H9 (cell line): ENCODE data around the gene TSPEAR. TPM values are rescaled to one million over a fixed set of nuclear protein-coding genes. Genes with fewer than 3 reads are reported as not detected.

Source experiments
- DNase-seq: peaks from one replicate; pipeline ENCODE4 v3.0.0-alpha.2; 2017
- H2AFZ ChIP-seq: one replicate; pipeline ENCODE4 v1.6.1; 2013; ENCODE audit warnings: mild to moderate bottlenecking, low read length, control low read depth, moderate library complexity
- H2AK5ac ChIP-seq: 2 replicates; pipeline ENCODE4 v1.6.1; 2013; ENCODE audit warnings: low read length, control low read depth, mixed read lengths; ENCODE audit not compliant: insufficient read length
- H2BK120ac ChIP-seq: one replicate; pipeline ENCODE4 v1.6.1; 2013; ENCODE audit warnings: low read depth, mild to moderate bottlenecking, low read length, control low read depth, inconsistent platforms; ENCODE audit not compliant: poor library complexity, severe bottlenecking
- H2BK12ac ChIP-seq: 2 replicates; pipeline ENCODE4 v1.6.1; 2013; ENCODE audit warnings: low read length, control low read depth, mixed read lengths, low read depth; ENCODE audit not compliant: insufficient read length
- H2BK15ac ChIP-seq: 2 replicates; pipeline ENCODE4 v1.6.1; 2013; ENCODE audit warnings: low read depth, low read length, control low read depth
- H2BK20ac ChIP-seq: one replicate; pipeline ENCODE4 v1.6.1; 2013; ENCODE audit warnings: low read depth, mild to moderate bottlenecking, low read length, control low read depth, inconsistent platforms; ENCODE audit not compliant: poor library complexity, severe bottlenecking
- H2BK5ac ChIP-seq: 2 replicates; pipeline ENCODE4 v1.6.1; 2013; ENCODE audit warnings: low read length, control low read depth, mixed read lengths; ENCODE audit not compliant: insufficient read length
- H3K14ac ChIP-seq: 2 replicates; pipeline ENCODE4 v1.6.1; 2013; ENCODE audit warnings: low read length, control low read depth; ENCODE audit not compliant: insufficient read depth
- H3K18ac ChIP-seq: 2 replicates; pipeline ENCODE4 v1.6.1; 2013; ENCODE audit warnings: low read depth, mild to moderate bottlenecking, mixed read lengths, low read length, control low read depth; ENCODE audit not compliant: insufficient read length
- H3K23ac ChIP-seq: 2 replicates; pipeline ENCODE4 v1.6.1; 2013; ENCODE audit warnings: low read length, control low read depth, mixed read lengths, low read depth; ENCODE audit not compliant: insufficient read length
- H3K23me2 ChIP-seq: 2 replicates; pipeline ENCODE4 v1.6.1; 2013; ENCODE audit warnings: low read depth, mild to moderate bottlenecking, mixed read lengths, low read length, control low read depth; ENCODE audit not compliant: insufficient read length, poor library complexity, severe bottlenecking
- H3K27ac ChIP-seq: 2 replicates; pipeline ENCODE4 v1.5.1; 2013; ENCODE audit warnings: low read length, control low read depth, mixed read lengths, low read depth; ENCODE audit not compliant: insufficient read length
- H3K27me3 ChIP-seq: 2 replicates; pipeline ENCODE4 v1.6.1; 2013; ENCODE audit warnings: low read length, control low read depth, inconsistent platforms; ENCODE audit not compliant: insufficient read depth
- H3K4ac ChIP-seq: 2 replicates; pipeline ENCODE4 v1.6.1; 2013; ENCODE audit warnings: low read depth, mild to moderate bottlenecking, control low read depth, inconsistent platforms, low read length, moderate library complexity
- H3K4me1 ChIP-seq: 2 replicates; pipeline ENCODE4 v1.6.1; 2013; ENCODE audit warnings: low read length, control low read depth, inconsistent platforms; ENCODE audit not compliant: insufficient read depth
- H3K4me2 ChIP-seq: 2 replicates; pipeline ENCODE4 v1.6.1; 2013; ENCODE audit warnings: low read length, control low read depth, mixed read lengths; ENCODE audit not compliant: insufficient read length, insufficient read depth
- H3K56ac ChIP-seq: 2 replicates; pipeline ENCODE4 v1.6.1; 2013; ENCODE audit warnings: low read depth, mild to moderate bottlenecking, mixed read lengths, low read length, control low read depth; ENCODE audit not compliant: insufficient read length
- H3K79me1 ChIP-seq: 2 replicates; pipeline ENCODE4 v1.6.1; 2013; ENCODE audit warnings: low read depth, mild to moderate bottlenecking, moderate library complexity, low read length, control low read depth, inconsistent platforms; ENCODE audit not compliant: insufficient read depth, poor library complexity, severe bottlenecking
- H3K79me2 ChIP-seq: 2 replicates; pipeline ENCODE4 v1.6.1; 2013; ENCODE audit warnings: low read length, control low read depth, inconsistent platforms; ENCODE audit not compliant: insufficient read depth
- H3K9ac ChIP-seq: 2 replicates; pipeline ENCODE4 v1.6.1; 2013; ENCODE audit warnings: low read length, control low read depth, mixed read lengths; ENCODE audit not compliant: insufficient read length; ENCODE audit errors: extremely low read depth
- H3K9me3 ChIP-seq: one replicate; pipeline ENCODE4 v1.6.1; 2013; ENCODE audit warnings: low read depth, low read length, inconsistent platforms; ENCODE audit not compliant: control insufficient read depth
- H3T11ph ChIP-seq: one replicate; pipeline ENCODE4 v1.6.1; 2013; ENCODE audit warnings: mild to moderate bottlenecking, low read length, control low read depth, inconsistent platforms
- H4K20me1 ChIP-seq: one replicate; pipeline ENCODE4 v1.6.1; 2013; ENCODE audit not compliant: control insufficient read depth, insufficient read length, insufficient read depth
- H4K5ac ChIP-seq: 2 replicates; pipeline ENCODE4 v1.6.1; 2013; ENCODE audit warnings: low read depth, mild to moderate bottlenecking, mixed read lengths, low read length, control low read depth; ENCODE audit not compliant: insufficient read length
- H4K8ac ChIP-seq: replicated peaks from 2 replicates; pipeline ENCODE4 v1.6.1; 2013; ENCODE audit warnings: low read length, control low read depth, mixed read lengths, low read depth; ENCODE audit not compliant: insufficient read length
- H4K91ac ChIP-seq: 2 replicates; pipeline ENCODE4 v1.6.1; 2013; ENCODE audit warnings: low read depth, mild to moderate bottlenecking, moderate library complexity, mixed read lengths, low read length, control low read depth; ENCODE audit not compliant: insufficient read length
- H3K27ac Mint-ChIP-seq, 3 experiments: 2 replicates in 2 of 3; 3 replicates in 1 of 3; pipeline ENCODE4 v1.8.0; 2020 to 2021; ENCODE audit warnings: mixed read lengths in 3 of 3, mild to moderate bottlenecking in 1 of 3, moderate library complexity in 1 of 3
- H3K27me3 Mint-ChIP-seq: 2 replicates; pipeline ENCODE4 v1.8.0; 2021; ENCODE audit warnings: low read depth, mild to moderate bottlenecking, moderate library complexity, mixed read lengths
- H3K36me3 Mint-ChIP-seq, 3 experiments: 2 replicates in 2 of 3; 3 replicates in 1 of 3; pipeline ENCODE4 v1.8.0; 2020 to 2021; ENCODE audit warnings: low read depth in 3 of 3, mixed read lengths in 3 of 3; ENCODE audit not compliant: insufficient read depth in 1 of 3
- H3K4me1 Mint-ChIP-seq, 2 experiments: 2 replicates each; pipeline ENCODE4 v1.8.0; 2020; ENCODE audit warnings: mixed read lengths in 2 of 2
- H3K4me3 Mint-ChIP-seq, 2 experiments: 2 replicates in 1 of 2; 3 replicates in 1 of 2; pipeline ENCODE4 v1.8.0; 2020 to 2021; ENCODE audit warnings: mild to moderate bottlenecking in 2 of 2, mixed read lengths in 2 of 2, moderate library complexity in 1 of 2
- H3K9me3 Mint-ChIP-seq, 2 experiments: 2 replicates in 1 of 2; 3 replicates in 1 of 2; pipeline ENCODE4 v1.8.0; 2020; ENCODE audit warnings: mild to moderate bottlenecking in 2 of 2, mixed read lengths in 2 of 2, moderate library complexity in 1 of 2
- CTCF ChIP-seq: fragments of 200-600 bp; sonication (generic); conservative IDR thresholded peaks from 3 replicates; pipeline ENCODE4 v1.8.0; 2021; ENCODE audit warnings: antibody characterized with exemption, mild to moderate bottlenecking
- WGBS: extraction: QIAGEN DNeasy Blood & Tissue Kit; methylation state at CpG from one replicate; pipeline ENCODE4 v1.1.7; 2013; ENCODE audit warnings: missing lambda C conversion rate, low lambda C conversion rate, mixed read lengths; ENCODE audit not compliant: insufficient read length; ENCODE audit errors: extremely low coverage; 5-methylcytosine and 5-hydroxymethylcytosine counted together
- total RNA-seq: library from RNA; stranded (reverse); gene quantifications from 2 replicates; pipeline ENCODE4 v1.2.1, GENCODE V29; 2021

TSPEAR gene
- total RNA-seq, 1 experiment from 2014 or later = 1.3 TPM

GRCh38 chr21:44477712-44478111 lies 233.7 kb downstream of the TSPEAR start:
- H3K4ac ChIP-seq = no peak overlapping the region
- H3K4me2 ChIP-seq = no peak overlapping the region
- no peak overlapping the region for H4K91ac ChIP-seq
- Mint-ChIP-seq H3K4me3 (no peak overlapping the region), H3K4me1 (peaks cover 0 to 6% of the 10 kb centered on the region in 2 experiments; a peak in 1 of 4 replicates), H3K36me3 (no peaks in the 10 kb centered on the region), H3K27ac (no peak overlapping the region), H3K9me3 (peaks cover 5 to 9% of the 10 kb centered on the region in 2 experiments; a peak in 4 of 5 replicates), H3K27me3 (peaks cover 8% of the 10 kb centered on the region)
- no peaks in the 10 kb centered on the region for H3K79me2 ChIP-seq
- no peaks in the 10 kb centered on the region for H3K4me1 ChIP-seq
- H3T11ph ChIP-seq = no peak overlapping the region
- no peaks in the 10 kb centered on the region for H3K79me1 ChIP-seq
- no peak overlapping the region for H2AFZ ChIP-seq
- H3K9me3 ChIP-seq = no peaks in the 10 kb centered on the region
- no peak overlapping the region for H3K23ac ChIP-seq
- H2AK5ac ChIP-seq = no peak overlapping the region
- no peak for TF ChIP-seq CTCF
- H2BK120ac ChIP-seq = no peak overlapping the region
- H4K20me1 ChIP-seq = peaks cover 4% of the 10 kb centered on the region
- H3K27ac ChIP-seq = no peak overlapping the region
- H3K9ac ChIP-seq = no peak overlapping the region
- no peak overlapping the region for H3K56ac ChIP-seq
- H2BK20ac ChIP-seq = no peak overlapping the region
- no peak for DNase-seq
- no peaks in the 10 kb centered on the region for H3K27me3 ChIP-seq
- no peak overlapping the region for H2BK12ac ChIP-seq
- H2BK15ac ChIP-seq = no peak overlapping the region
- H3K14ac ChIP-seq = no peak overlapping the region
- no CpG with 5 or more reads among the region's 7 CpGs for WGBS
- H4K8ac ChIP-seq = no peak overlapping the region
- H4K5ac ChIP-seq = no peak overlapping the region
- H2BK5ac ChIP-seq = no peak overlapping the region
- H3K18ac ChIP-seq = no peak overlapping the region
- H3K23me2 ChIP-seq = no peaks in the 10 kb centered on the region
